HepG2 (cell line): ENCODE results near the gene MGAT2. TPM values are rescaled to one million over a fixed set of nuclear protein-coding genes. Genes with fewer than 3 reads are reported as not detected.
A peak's percentile ranks its signal among the peaks of the same experiment; 100 is the strongest.

ENCODE experiments used
- CAMTA2 ChIP-seq: sonication (generic); formaldehyde crosslinking; IDR thresholded peaks from 2 replicates; pipeline ENCODE4 v1.4.0; 2020; ENCODE audit warnings: mild to moderate bottlenecking, missing genetic modification reagents, borderline replicate concordance
- CBX5 ChIP-seq: sonication (generic); formaldehyde crosslinking; IDR thresholded peaks from 2 replicates; pipeline ENCODE4 v1.4.0; 2020; ENCODE audit warnings: missing genetic modification reagents, borderline replicate concordance
- DMAP1 ChIP-seq: IDR thresholded peaks from 2 replicates; pipeline ENCODE4 v1.6.1; 2016
- EEA1 ChIP-seq: sonication (generic); formaldehyde crosslinking; IDR thresholded peaks from 2 replicates; pipeline ENCODE4 v1.5.1; 2020; ENCODE audit warnings: mild to moderate bottlenecking, missing genetic modification reagents, borderline replicate concordance
- EHMT2 ChIP-seq: fragments of 200-600 bp; sonication (generic); IDR thresholded peaks from 2 replicates; pipeline ENCODE4 v1.7.0; 2017; ENCODE audit warnings: antibody characterized with exemption, low read depth, low read length, borderline replicate concordance
- GATAD2A ChIP-seq: IDR thresholded peaks from 2 replicates; pipeline ENCODE4 v1.6.1; 2016
- HBP1 ChIP-seq: IDR thresholded peaks from 2 replicates; pipeline ENCODE4 v1.6.1; 2016; ENCODE audit warnings: low read depth, control low read depth
- HDAC1 ChIP-seq: sonication (generic); formaldehyde crosslinking; IDR thresholded peaks from 2 replicates; pipeline ENCODE4 v1.5.1; 2020; ENCODE audit warnings: mild to moderate bottlenecking, missing genetic modification reagents
- HHEX ChIP-seq: IDR thresholded peaks from 2 replicates; pipeline ENCODE4 v1.6.1; 2016; ENCODE audit warnings: control low read depth
- IRX3 ChIP-seq: sonication (generic); formaldehyde crosslinking; IDR thresholded peaks from 2 replicates; pipeline ENCODE4 v1.8.1; 2023; ENCODE audit warnings: mild to moderate bottlenecking, low read depth, missing genetic modification reagents, borderline replicate concordance
- KDM5A ChIP-seq: fragments of 200-600 bp; sonication (generic); IDR thresholded peaks from 2 replicates; pipeline ENCODE4 v1.7.0; 2018; ENCODE audit warnings: antibody characterized with exemption, mild to moderate bottlenecking, low read length, borderline replicate concordance
- SIX1 ChIP-seq: sonication (generic); formaldehyde crosslinking; IDR thresholded peaks from 2 replicates; pipeline ENCODE4 v1.4.0; 2020; ENCODE audit warnings: missing genetic modification reagents, borderline replicate concordance
- SRSF9 ChIP-seq: fragments of 200-400 bp; formaldehyde crosslinking; IDR thresholded peaks from 2 replicates; pipeline ENCODE4 v1.6.1; 2018; ENCODE audit warnings: borderline replicate concordance, mild to moderate bottlenecking, low read depth, low read length; ENCODE audit not compliant: insufficient read depth, poor library complexity, severe bottlenecking
- THRA ChIP-seq: sonication (generic); formaldehyde crosslinking; IDR thresholded peaks from 2 replicates; pipeline ENCODE4 v1.4.0; 2020; ENCODE audit warnings: missing genetic modification reagents, borderline replicate concordance
- ZNF275 ChIP-seq: sonication (generic); formaldehyde crosslinking; IDR thresholded peaks from 2 replicates; pipeline ENCODE4 v1.8.0; 2022; ENCODE audit warnings: missing genetic modification reagents, mild to moderate bottlenecking, inconsistent platforms, borderline replicate concordance
- ZNF574 ChIP-seq: sonication (generic); formaldehyde crosslinking; IDR thresholded peaks from 2 replicates; pipeline ENCODE4 v1.4.0; 2020; ENCODE audit warnings: missing genetic modification reagents
- ZNF7 ChIP-seq: IDR thresholded peaks from 2 replicates; pipeline ENCODE4 v1.6.1; 2016; ENCODE audit warnings: missing biosample characterization, missing genetic modification reagents
- ZNF878 ChIP-seq: sonication (generic); formaldehyde crosslinking; IDR thresholded peaks from 2 replicates; pipeline ENCODE4 v1.8.1; 2023; ENCODE audit warnings: mild to moderate bottlenecking, missing genetic modification reagents, moderate library complexity
- polyA plus RNA-seq, 8 experiments: library from polyadenylated mRNA; depleted of rRNA in 3 of 8; stranded (reverse) in 7 of 8; unstranded in 1 of 8; fragments of >200 nt; fragmentation: Illumina TruSeq in 4 of 8; extraction: Trizol in 4 of 8; gene quantifications; 2 replicates each; pipeline versions ENCODE4 v1.2.1 to v1.2.3, GENCODE V29; 2011 to 2016; ENCODE audit warnings: low read depth in 4 of 8, missing spikeins in 1 of 8, mixed read lengths in 1 of 8; ENCODE audit not compliant: insufficient read depth in 1 of 8
- total RNA-seq, 5 experiments: library from RNA; depleted of rRNA; stranded (reverse); fragments of >200 nt; fragmentation: Illumina TruSeq; extraction: Trizol; gene quantifications; 2 replicates each; pipeline ENCODE4 v1.2.3, GENCODE V29; 2016; ENCODE audit warnings: low read depth in 1 of 5
- TF ChIP-seq, protein P1 (sequence below): sonication (generic); formaldehyde crosslinking; IDR thresholded peaks from 2 replicates; pipeline ENCODE4 v1.4.0; 2020; ENCODE audit warnings: missing genetic modification reagents

The MGAT2 gene
- total and polyA plus RNA-seq, 2 of the 13 experiments (the other 11 are each of a cell fraction or from before 2014, with no cell fraction given): 12.9 to 51.9 TPM

DNA sequence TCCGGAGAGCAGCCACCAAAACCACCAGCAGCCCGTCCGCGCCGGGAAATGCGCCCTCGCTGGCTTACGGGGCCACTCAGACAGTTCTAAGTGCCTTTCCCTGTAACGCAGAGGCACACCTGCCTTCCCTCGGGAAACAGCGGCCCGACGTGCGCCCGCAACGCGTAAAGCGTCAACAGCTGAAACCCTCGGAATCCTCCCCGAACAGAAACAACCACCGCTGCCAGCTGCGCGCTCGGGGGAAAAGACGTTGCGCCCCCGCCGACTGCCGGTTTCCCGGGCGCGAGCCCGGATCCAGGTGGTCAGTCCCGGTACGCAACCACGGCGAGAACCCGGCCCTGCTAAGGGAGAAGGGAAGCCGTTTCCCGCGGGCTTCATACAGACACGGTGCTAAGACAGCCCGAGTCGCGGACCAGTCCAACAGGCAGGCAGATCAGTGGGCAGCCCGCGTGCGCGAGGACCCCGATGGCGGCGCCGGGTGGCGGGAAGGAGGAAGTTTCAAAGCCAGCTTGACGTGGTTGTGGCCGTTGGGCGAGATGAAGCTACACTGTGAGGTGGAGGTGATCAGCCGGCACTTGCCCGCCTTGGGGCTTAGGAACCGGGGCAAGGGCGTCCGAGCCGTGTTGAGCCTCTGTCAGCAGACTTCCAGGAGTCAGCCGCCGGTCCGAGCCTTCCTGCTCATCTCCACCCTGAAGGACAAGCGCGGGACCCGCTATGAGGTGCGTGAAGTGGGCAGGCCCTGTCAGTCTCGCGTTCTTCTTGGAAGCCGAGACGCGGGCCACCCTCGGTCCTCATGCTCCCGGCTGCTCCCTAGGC is 21.9 kb upstream of the MGAT2 start, which contains the start of gene LRR1 (continued):
- no peak for TF ChIP-seq EEA1 (CRISPR knock-in tag)
- 0 out of 2 replicates have a peak, but pooled peaks have one; percentile 56 for TF ChIP-seq ZNF275
- TF ChIP-seq KDM5A: peak; percentile 77; the same call in 1 of the 2 replicates
- TF ChIP-seq ZNF878 (CRISPR knock-in tag): peak; percentile 69; the same call in 1 of the 2 replicates
- 0 out of 2 replicates have a peak, but pooled peaks have one; percentile 50 for TF ChIP-seq CAMTA2 (CRISPR knock-in tag)
- TF ChIP-seq, protein P1, sequence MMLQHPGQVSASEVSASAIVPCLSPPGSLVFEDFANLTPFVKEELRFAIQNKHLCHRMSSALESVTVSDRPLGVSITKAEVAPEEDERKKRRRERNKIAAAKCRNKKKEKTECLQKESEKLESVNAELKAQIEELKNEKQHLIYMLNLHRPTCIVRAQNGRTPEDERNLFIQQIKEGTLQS (CRISPR knock-in tag): 0 out of 2 replicates have a peak, but pooled peaks have one; percentile 17
- TF ChIP-seq IRX3: 0 out of 2 replicates have a peak, but pooled peaks have one; percentile 15
- no peak for TF ChIP-seq SRSF9
- TF ChIP-seq ZNF7 (CRISPR knock-in tag): no peak; the same call in 1 of the 2 replicates
- no peak for TF ChIP-seq EHMT2
- TF ChIP-seq DMAP1: peak; percentile 89
- TF ChIP-seq SIX1 (CRISPR knock-in tag): no peak
- TF ChIP-seq HDAC1 (CRISPR knock-in tag): peak; percentile 97
- TF ChIP-seq CBX5 (CRISPR knock-in tag): peak; percentile 79; the same call in 1 of the 2 replicates
- TF ChIP-seq THRA: no peak
- TF ChIP-seq HHEX (CRISPR knock-in tag): no peak
- TF ChIP-seq ZNF574: peak; percentile 87
- peak; percentile 78 for TF ChIP-seq HBP1
- TF ChIP-seq GATAD2A (CRISPR knock-in tag): peak; percentile 46
